Spleen (tissue), 11 donors: ENCODE data around the gene GLIS1. TPM values are rescaled to one million over a fixed set of nuclear protein-coding genes. Genes with fewer than 3 reads are reported as not detected.

Source experiments
- DNase-seq: peaks from one replicate; pipeline ENCODE4 v3.0.0-alpha.2; 2020
- H3K27ac ChIP-seq, 8 donors: fragments of 200-600 bp; sonication (generic) in 7 of 8; 1 replicate in 4 of 8; 2 replicates in 4 of 8; pipeline versions ENCODE4 v1.5.0 to v1.8.0; 2016 to 2021; ENCODE audit warnings: inconsistent platforms in 4 of 8, mild to moderate bottlenecking in 4 of 8, moderate library complexity in 1 of 8
- H3K27me3 ChIP-seq, 7 donors: fragments of 200-600 bp; sonication (generic) in 6 of 7; replicated peaks in 1 of 7; 1 replicate in 4 of 7; 2 replicates in 3 of 7; pipeline versions ENCODE4 v1.5.0 to v1.8.0; 2016 to 2021; ENCODE audit warnings: inconsistent platforms in 3 of 7, mild to moderate bottlenecking in 1 of 7
- H3K36me3 ChIP-seq, 6 donors: fragments of 200-600 bp; sonication (generic) in 5 of 6; 1 replicate in 4 of 6; 2 replicates in 2 of 6; pipeline versions ENCODE4 v1.5.0 to v1.8.0; 2016 to 2021; ENCODE audit warnings: inconsistent platforms in 2 of 6
- H3K4me1 ChIP-seq, 6 donors: fragments of 200-600 bp; sonication (generic) in 5 of 6; 1 replicate in 3 of 6; 2 replicates in 3 of 6; pipeline versions ENCODE4 v1.5.0 to v1.8.0; 2016 to 2021; ENCODE audit warnings: inconsistent platforms in 3 of 6
- H3K4me3 ChIP-seq, 8 donors: fragments of 200-600 bp; sonication (generic) in 7 of 8; 1 replicate in 4 of 8; 2 replicates in 4 of 8; pipeline versions ENCODE4 v1.5.0 to v1.8.0; 2016 to 2021; ENCODE audit warnings: inconsistent platforms in 4 of 8, mild to moderate bottlenecking in 4 of 8, moderate library complexity in 2 of 8
- H3K9me3 ChIP-seq, 8 donors: fragments of 200-600 bp; sonication (generic) in 7 of 8; 1 replicate in 4 of 8; 2 replicates in 4 of 8; pipeline versions ENCODE4 v1.5.0 to v1.8.0; 2016 to 2021; ENCODE audit warnings: inconsistent platforms in 4 of 8
- POLR2A ChIP-seq, 3 donors: fragments of 450-650 bp; IDR thresholded peaks; one replicate each; pipeline ENCODE4 v1.5.1; 2017; ENCODE audit warnings: antibody characterized with exemption in 3 of 3, mild to moderate bottlenecking in 1 of 3
- POLR2AphosphoS5 ChIP-seq, 3 donors: sonication (generic); formaldehyde crosslinking; IDR thresholded peaks; one replicate each; pipeline ENCODE4 v1.5.1; 2017; ENCODE audit warnings: antibody characterized with exemption in 3 of 3
- whole genome bisulfite sequencing, 5 donors: extraction: QIAGEN DNeasy Blood & Tissue Kit in 3 of 5; methylation state at CpG; one replicate each; pipeline versions ENCODE4 v1.1.5 to v1.1.7; 2013 to 2018; 5-methylcytosine and 5-hydroxymethylcytosine counted together
- intact Hi-C: fragments of 100-400 bp; cut with DNase I; formaldehyde crosslinking; loops from one replicate; pipeline ENCODE4 v1.15.0; 2023; ENCODE audit warnings: low total_unique reads
- polyA plus RNA-seq, 3 donors: library from polyadenylated mRNA; stranded (reverse); fragments of 200-250 nt; gene quantifications; one replicate each; pipeline ENCODE4 v1.2.1, GENCODE V29; 2013
- total RNA-seq, 7 donors: library from RNA; depleted of rRNA in 3 of 7; stranded (reverse); fragments of >200 nt in 3 of 7; fragmentation: NEBNext Ultra II Directional in 4 of 7; extraction: Animal tissue kit (Norgen Biotek cat#: 25700) in 4 of 7; gene quantifications; one replicate each; pipeline versions ENCODE4 v1.1.0 to v1.2.1, GENCODE V29; 2016 to 2021
- TF ChIP-seq, protein P1 (sequence below), 11 experiments: fragments of 200-600 bp in 7 of 11; fragments of 450-650 bp in 4 of 11; sonication (generic) in 4 of 11; IDR thresholded peaks in 8 of 11; conservative IDR thresholded peaks in 3 of 11; 1 replicate in 7 of 11; 2 replicates in 4 of 11; pipeline versions ENCODE4 v1.4.0 to v1.8.0; 2016 to 2021; ENCODE audit warnings: antibody characterized with exemption in 11 of 11, inconsistent platforms in 4 of 11, mild to moderate bottlenecking in 1 of 11
- donor health status: healthy with polysubstance abuse.
- donor health status: DM: no; HTN: no; CAD: no; lungs with moderate emphysema.
- donor health status: DM: no; HTN: no; CAD: no.
- donor health status: Bipolar disorder and iron deficiency.
- donor health status: healthy.
- donor health status: DM: no; HTN: no; CAD: no.
- donor health status: DM: yes; HTN: yes; CAD: no.

GLIS1 gene
- total and polyA plus RNA-seq, 10 donors = 0.04 to 0.39 (median 0.26) TPM; not detected in 5

DNA sequence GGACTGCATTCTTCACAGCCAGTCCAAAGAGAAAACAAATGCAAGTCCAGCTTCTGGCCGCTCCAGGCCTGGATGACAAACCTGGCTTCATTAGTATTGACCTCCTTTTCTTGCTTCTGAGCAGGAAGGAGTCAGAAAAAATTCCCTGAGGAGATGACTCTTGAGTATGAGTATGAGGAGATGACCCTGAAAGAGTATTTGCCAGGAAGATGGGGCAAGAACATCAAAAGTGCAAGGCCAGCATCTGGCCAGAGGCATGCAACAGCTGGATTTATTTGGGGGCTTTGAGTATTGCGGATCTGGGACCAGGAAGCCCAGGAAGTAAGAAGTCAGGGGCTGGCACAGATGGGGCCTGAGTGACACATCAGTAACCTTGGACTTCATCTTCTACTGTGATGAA is 113.9 kb downstream of the GLIS1 start:
- intact Hi-C loops = no loop called here
- TF ChIP-seq POLR2A (IDR thresholded peaks at IDR 0.05) = no peak
- no peak for TF ChIP-seq POLR2AphosphoS5 (IDR thresholded peaks at IDR 0.05)
- TF ChIP-seq, protein P1, sequence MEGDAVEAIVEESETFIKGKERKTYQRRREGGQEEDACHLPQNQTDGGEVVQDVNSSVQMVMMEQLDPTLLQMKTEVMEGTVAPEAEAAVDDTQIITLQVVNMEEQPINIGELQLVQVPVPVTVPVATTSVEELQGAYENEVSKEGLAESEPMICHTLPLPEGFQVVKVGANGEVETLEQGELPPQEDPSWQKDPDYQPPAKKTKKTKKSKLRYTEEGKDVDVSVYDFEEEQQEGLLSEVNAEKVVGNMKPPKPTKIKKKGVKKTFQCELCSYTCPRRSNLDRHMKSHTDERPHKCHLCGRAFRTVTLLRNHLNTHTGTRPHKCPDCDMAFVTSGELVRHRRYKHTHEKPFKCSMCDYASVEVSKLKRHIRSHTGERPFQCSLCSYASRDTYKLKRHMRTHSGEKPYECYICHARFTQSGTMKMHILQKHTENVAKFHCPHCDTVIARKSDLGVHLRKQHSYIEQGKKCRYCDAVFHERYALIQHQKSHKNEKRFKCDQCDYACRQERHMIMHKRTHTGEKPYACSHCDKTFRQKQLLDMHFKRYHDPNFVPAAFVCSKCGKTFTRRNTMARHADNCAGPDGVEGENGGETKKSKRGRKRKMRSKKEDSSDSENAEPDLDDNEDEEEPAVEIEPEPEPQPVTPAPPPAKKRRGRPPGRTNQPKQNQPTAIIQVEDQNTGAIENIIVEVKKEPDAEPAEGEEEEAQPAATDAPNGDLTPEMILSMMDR (IDR thresholded peaks at IDR 0.05 in 8 of 11, conservative IDR thresholded peaks at IDR 0.05 in 3 of 11) = no peak
- Histone ChIP-seq H3K4me3 (no peak overlapping the region), H3K9me3 (no peaks in the 10 kb centered on the region), H3K27ac (no peak overlapping the region), H3K4me1 (no peaks in the 10 kb centered on the region), H3K27me3 (no peaks in the 10 kb centered on the region), H3K36me3 (no peaks in the 10 kb centered on the region)
- WGBS, 5 donors = 79 to 93% (median 88%) methylated on average over 2 of the region's 2 CpGs
- DNase-seq = no peak

DNA sequence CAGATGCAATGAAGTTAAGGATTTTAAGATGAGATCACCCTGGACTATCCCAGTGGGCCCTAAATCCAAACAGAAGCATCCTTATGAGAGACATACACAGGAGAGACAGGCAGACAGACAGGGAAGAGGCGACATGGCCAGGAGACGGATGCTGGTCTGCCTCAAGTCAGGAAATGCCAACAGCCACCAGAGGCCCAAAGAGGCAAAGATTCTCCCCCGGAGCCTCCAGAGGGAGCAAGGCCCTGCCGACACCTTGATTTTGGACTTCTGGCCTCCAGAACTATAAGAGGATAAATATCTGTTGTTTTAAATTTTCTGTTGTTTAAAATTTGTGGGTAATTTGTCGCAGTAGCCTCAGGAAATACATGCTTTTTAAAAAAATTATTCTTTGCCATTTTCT is 116.4 kb downstream of the GLIS1 start:
- intact Hi-C loops = no loop called here
- no peaks in the 10 kb centered on the region for H3K9me3 ChIP-seq
- peak; percentile 14 for DNase-seq
- no peaks in the 10 kb centered on the region for H3K36me3 ChIP-seq
- H3K27ac ChIP-seq = no peak overlapping the region
- H3K27me3 ChIP-seq = no peaks in the 10 kb centered on the region
- no peaks in the 10 kb centered on the region for H3K4me1 ChIP-seq
- WGBS, 5 donors = 88 to 94% (median 94%) methylated on average over 5 of the region's 5 CpGs
- TF ChIP-seq POLR2AphosphoS5 (IDR thresholded peaks at IDR 0.05) (no peak), POLR2A (IDR thresholded peaks at IDR 0.05) (no peak)
- TF ChIP-seq, protein P1 (IDR thresholded peaks at IDR 0.05 in 8 of 11, conservative IDR thresholded peaks at IDR 0.05 in 3 of 11) = no peak
- no peak overlapping the region for H3K4me3 ChIP-seq

DNA sequence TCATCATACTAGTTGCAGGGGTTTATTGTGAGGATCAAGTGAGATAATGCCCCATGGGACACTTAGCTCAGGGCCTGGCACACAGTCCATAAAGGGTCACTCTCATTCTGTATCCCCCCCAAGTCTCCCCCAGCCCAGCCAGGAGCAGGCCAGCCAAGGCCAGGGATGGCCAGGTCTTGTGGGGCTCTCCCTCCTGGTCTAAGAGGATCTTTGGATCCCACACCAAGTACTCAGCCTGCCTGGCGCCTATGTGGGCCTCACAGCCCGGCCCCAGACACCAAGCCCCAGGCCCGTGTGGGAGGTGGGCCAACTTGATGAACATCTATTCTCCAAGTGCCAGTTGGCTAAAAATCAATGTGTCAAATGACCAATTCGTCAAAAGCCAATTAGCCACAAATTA is 117.8 kb downstream of the GLIS1 start:
- Histone ChIP-seq H3K4me1 (no peaks in the 10 kb centered on the region), H3K27ac (no peak overlapping the region), H3K27me3 (no peaks in the 10 kb centered on the region), H3K9me3 (no peaks in the 10 kb centered on the region), H3K4me3 (no peak overlapping the region), H3K36me3 (no peaks in the 10 kb centered on the region)
- 78 to 93% (median 86%) methylated on average over 4 of the region's 4 CpGs for WGBS, 5 donors
- TF ChIP-seq, protein P1 (IDR thresholded peaks at IDR 0.05 in 8 of 11, conservative IDR thresholded peaks at IDR 0.05 in 3 of 11) = no peak
- no peak for TF ChIP-seq POLR2AphosphoS5 (IDR thresholded peaks at IDR 0.05)
- TF ChIP-seq POLR2A (IDR thresholded peaks at IDR 0.05) = no peak
- intact Hi-C loops = no loop called here
- peak; percentile 58 for DNase-seq

DNA sequence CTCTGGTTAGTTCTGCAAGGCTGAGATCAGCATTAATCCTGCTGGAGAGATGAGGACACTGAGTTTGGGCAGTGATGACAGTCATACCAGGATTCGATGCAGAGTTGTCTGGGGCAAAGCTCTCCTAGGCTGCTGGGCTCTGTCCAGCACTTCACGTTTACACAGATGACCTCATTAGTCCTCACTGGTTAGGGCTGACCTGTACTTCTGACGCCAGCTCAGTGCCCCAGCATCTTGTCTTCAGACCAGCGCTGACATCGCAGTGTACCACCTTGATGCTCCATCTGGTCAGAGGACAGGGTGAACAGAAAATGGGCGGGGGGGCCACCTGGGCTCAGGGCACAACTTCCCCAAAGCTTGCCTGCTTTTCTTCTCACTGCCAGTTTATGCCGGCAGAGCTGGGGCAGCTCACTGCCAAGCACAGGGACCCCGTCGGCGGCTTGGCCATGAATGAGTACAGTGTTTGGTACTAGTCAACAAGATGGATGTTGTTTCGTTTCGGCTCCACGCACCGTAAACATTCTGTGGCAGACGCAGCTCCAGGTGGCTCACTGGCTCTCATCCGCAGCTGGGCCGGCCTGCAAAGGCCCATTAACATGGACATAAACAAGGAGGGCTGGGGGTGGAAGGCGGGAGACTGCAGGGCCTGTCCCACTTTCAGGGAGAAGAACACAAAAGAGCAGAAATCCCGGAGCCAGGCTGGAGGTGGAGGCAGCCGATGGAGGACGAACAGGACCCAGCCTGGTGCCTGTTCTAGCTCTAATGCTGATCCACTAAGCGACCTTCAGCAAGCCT is 118.7 kb downstream of the GLIS1 start:
- Histone ChIP-seq H3K9me3 (no peaks in the 10 kb centered on the region), H3K27ac (no peak overlapping the region), H3K27me3 (peaks cover 0 to under 1% (median 0%) of the 10 kb centered on the region in 7 donors), H3K4me3 (no peak overlapping the region), H3K4me1 (no peaks in the 10 kb centered on the region), H3K36me3 (no peaks in the 10 kb centered on the region)
- 78 to 83% (median 82%) methylated on average over 18 to 22 of the region's 22 CpGs for WGBS, 5 donors
- TF ChIP-seq POLR2AphosphoS5 (IDR thresholded peaks at IDR 0.05) = no peak
- no peak for TF ChIP-seq POLR2A (IDR thresholded peaks at IDR 0.05)
- TF ChIP-seq, protein P1 (IDR thresholded peaks at IDR 0.05 in 8 of 11, conservative IDR thresholded peaks at IDR 0.05 in 3 of 11) = no peak
- DNase-seq = peak; percentile 61
- intact Hi-C loops = no loop called here
